Suprapubic skin (tissue), 3 donors: ENCODE results near the gene BORA.
"Not testable (repeated sequence)": the region's sequence is repeated elsewhere in the genome, so short reads cannot be mapped to it uniquely, and the experiment has no call there.

Experiments used
- CTCF ChIP-seq, 2 donors: fragments of 200-600 bp in 1 of 2; fragments of 450-650 bp in 1 of 2; sonication (generic) in 1 of 2; IDR thresholded peaks; one replicate each; pipeline ENCODE4 v1.5.1; 2016 to 2019; ENCODE audit warnings: antibody characterized with exemption in 2 of 2, mild to moderate bottlenecking in 1 of 2, moderate library complexity in 1 of 2
- POLR2AphosphoS5 ChIP-seq, 3 donors: sonication (generic); formaldehyde crosslinking; IDR thresholded peaks; one replicate each; pipeline ENCODE4 v1.6.1; 2017; ENCODE audit warnings: antibody characterized with exemption in 3 of 3

GRCh38 chr13:72784679-72785078 is 57.0 kb downstream of the BORA start:
- TF ChIP-seq CTCF, POLR2AphosphoS5 (IDR thresholded peaks at IDR 0.05): not testable (repeated sequence)
